Upper lobe of left lung (tissue), 4 donors: ENCODE data around the gene DOCK4.

Source experiments
- EP300 ChIP-seq, 4 donors: sonication (generic); formaldehyde crosslinking; IDR thresholded peaks; one replicate each; pipeline ENCODE4 v1.5.1; 2017; ENCODE audit warnings: antibody characterized with exemption in 4 of 4, control low read depth in 2 of 4
- POLR2A ChIP-seq, 4 donors: fragments of 450-650 bp; IDR thresholded peaks; one replicate each; pipeline ENCODE4 v1.5.1; 2016 to 2017; ENCODE audit warnings: antibody characterized with exemption in 4 of 4, mild to moderate bottlenecking in 2 of 4
- POLR2AphosphoS5 ChIP-seq, 2 donors: sonication (generic); formaldehyde crosslinking; IDR thresholded peaks; one replicate each; pipeline ENCODE4 v1.5.1; 2017; ENCODE audit warnings: antibody characterized with exemption in 2 of 2
- TF ChIP-seq, protein P1 (sequence below), 6 experiments: fragments of 450-650 bp in 4 of 6; fragments of 200-600 bp in 2 of 6; sonication (generic) in 2 of 6; IDR thresholded peaks; one replicate each; pipeline ENCODE4 v1.5.1; 2016 to 2019; ENCODE audit warnings: antibody characterized with exemption in 6 of 6

DNA sequence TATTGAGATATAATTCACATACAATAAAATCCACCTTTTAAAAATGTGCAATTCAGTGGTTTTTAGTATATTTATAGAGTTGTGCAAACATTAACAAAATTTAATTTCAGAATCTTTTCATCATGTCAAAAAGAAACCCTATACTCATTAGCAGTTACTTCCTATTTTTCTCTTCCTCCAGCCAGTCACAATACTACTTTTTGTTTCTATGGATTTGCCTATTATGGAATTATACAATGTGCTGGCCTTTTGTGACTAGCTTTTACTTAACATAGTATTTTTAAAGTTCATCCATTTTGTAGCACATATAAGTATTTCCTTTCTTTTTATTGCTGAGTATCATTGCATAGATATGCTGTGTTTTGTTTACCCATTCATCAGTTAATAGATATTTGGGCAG lies 444.0 kb downstream of the DOCK4 start:
- TF ChIP-seq, protein P1, sequence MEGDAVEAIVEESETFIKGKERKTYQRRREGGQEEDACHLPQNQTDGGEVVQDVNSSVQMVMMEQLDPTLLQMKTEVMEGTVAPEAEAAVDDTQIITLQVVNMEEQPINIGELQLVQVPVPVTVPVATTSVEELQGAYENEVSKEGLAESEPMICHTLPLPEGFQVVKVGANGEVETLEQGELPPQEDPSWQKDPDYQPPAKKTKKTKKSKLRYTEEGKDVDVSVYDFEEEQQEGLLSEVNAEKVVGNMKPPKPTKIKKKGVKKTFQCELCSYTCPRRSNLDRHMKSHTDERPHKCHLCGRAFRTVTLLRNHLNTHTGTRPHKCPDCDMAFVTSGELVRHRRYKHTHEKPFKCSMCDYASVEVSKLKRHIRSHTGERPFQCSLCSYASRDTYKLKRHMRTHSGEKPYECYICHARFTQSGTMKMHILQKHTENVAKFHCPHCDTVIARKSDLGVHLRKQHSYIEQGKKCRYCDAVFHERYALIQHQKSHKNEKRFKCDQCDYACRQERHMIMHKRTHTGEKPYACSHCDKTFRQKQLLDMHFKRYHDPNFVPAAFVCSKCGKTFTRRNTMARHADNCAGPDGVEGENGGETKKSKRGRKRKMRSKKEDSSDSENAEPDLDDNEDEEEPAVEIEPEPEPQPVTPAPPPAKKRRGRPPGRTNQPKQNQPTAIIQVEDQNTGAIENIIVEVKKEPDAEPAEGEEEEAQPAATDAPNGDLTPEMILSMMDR (IDR thresholded peaks at IDR 0.05), result no peak
- TF ChIP-seq POLR2A (IDR thresholded peaks at IDR 0.05) (no peak), EP300 (IDR thresholded peaks at IDR 0.05) (no peak), POLR2AphosphoS5 (IDR thresholded peaks at IDR 0.05) (no peak)
